Neural progenitor cell (in vitro differentiated cells): ENCODE results near the gene ERBB4.

Source experiments
- CTCF ChIP-seq: fragments of 200-600 bp; sonication (generic); IDR thresholded peaks from 2 replicates; pipeline ENCODE4 v1.5.1; 2017; ENCODE audit warnings: antibody characterized with exemption, mild to moderate bottlenecking
- EZH2 ChIP-seq: fragments of 200-600 bp; sonication (generic); IDR thresholded peaks from 2 replicates; pipeline ENCODE4 v1.6.1; 2017; ENCODE audit warnings: antibody characterized with exemption, mild to moderate bottlenecking, moderate library complexity
- EZH2phosphoT487 ChIP-seq: fragments of 200-600 bp; sonication (generic); IDR thresholded peaks from 2 replicates; pipeline ENCODE4 v1.6.1; 2017; ENCODE audit warnings: antibody characterized with exemption

- TF ChIP-seq CTCF = no peak
- no peak for TF ChIP-seq EZH2phosphoT487
- TF ChIP-seq EZH2 = no peak
Observed at GRCh38 chr2:212465456-212465855, 73.1 kb downstream of the ERBB4 start.
